ENCODE measurements around the gene GABRP. TPM values are rescaled to one million over a fixed set of nuclear protein-coding genes. Genes with fewer than 3 reads are reported as not detected.

The GABRP gene
- polyA plus RNA-seq, 1 donor (not counting 4 experiments of a cell fraction or from before 2014, with no cell fraction given), result 0.18 TPM

DNA sequence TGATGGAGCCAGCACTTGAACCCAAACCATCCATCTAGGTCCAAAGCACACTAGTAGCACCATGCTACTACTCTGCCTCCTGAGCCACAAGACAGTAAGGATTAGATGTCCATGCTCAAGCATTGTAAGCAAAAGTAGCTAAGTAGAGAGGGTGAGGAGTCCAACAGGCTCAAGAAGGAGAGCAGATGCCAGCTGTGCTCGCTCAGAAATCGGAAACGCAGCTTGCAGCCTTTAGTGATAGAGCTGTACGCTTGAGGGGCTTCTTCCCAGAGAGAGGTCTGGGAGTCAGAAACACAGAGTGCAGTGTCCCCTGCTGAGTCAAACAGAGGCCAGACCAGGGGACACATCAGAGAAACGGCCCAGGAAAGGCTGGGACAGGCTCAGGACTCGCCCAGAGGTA, 32.7 kb upstream of the GABRP start:
- peaks cover 3% of the 10 kb centered on the region for H3K4me1 ChIP-seq (ENCODE audit: control insufficient read depth, extremely low read depth, insufficient read depth, low read length)
- H3K9me1 ChIP-seq (ENCODE audit: control insufficient read depth, extremely low read depth, insufficient read depth, low read length), result no peaks in the 10 kb centered on the region
- H4K20me1 ChIP-seq (ENCODE audit: control insufficient read depth, extremely low read depth, insufficient read depth, low read length), result no peaks in the 10 kb centered on the region
- no peak overlapping the region for H3K4me2 ChIP-seq (ENCODE audit: control insufficient read depth, extremely low read depth, insufficient read depth, low read depth, low read length)
- no peaks in the 10 kb centered on the region for H3K36me3 ChIP-seq (ENCODE audit: control insufficient read depth in 2 of 2, extremely low read depth in 1 of 2, insufficient read depth in 2 of 2, low read length in 2 of 2)
- H2AFZ ChIP-seq (ENCODE audit: control insufficient read depth, low read length), result no peak overlapping the region
- no peak for FAIRE-seq
- dilution Hi-C loops (cut with MboI; ENCODE audit: extremely low pct_ligation_motif_present, low sequenced_read_pairs), result no loop called here
- no peaks in the 10 kb centered on the region for H3K27me3 ChIP-seq (ENCODE audit: control insufficient read depth, extremely low read depth, insufficient read depth, low read length)
- TF ChIP-seq, protein P1, sequence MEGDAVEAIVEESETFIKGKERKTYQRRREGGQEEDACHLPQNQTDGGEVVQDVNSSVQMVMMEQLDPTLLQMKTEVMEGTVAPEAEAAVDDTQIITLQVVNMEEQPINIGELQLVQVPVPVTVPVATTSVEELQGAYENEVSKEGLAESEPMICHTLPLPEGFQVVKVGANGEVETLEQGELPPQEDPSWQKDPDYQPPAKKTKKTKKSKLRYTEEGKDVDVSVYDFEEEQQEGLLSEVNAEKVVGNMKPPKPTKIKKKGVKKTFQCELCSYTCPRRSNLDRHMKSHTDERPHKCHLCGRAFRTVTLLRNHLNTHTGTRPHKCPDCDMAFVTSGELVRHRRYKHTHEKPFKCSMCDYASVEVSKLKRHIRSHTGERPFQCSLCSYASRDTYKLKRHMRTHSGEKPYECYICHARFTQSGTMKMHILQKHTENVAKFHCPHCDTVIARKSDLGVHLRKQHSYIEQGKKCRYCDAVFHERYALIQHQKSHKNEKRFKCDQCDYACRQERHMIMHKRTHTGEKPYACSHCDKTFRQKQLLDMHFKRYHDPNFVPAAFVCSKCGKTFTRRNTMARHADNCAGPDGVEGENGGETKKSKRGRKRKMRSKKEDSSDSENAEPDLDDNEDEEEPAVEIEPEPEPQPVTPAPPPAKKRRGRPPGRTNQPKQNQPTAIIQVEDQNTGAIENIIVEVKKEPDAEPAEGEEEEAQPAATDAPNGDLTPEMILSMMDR (optimal IDR thresholded peaks at IDR 0.05 in 1 of 3, IDR thresholded peaks at IDR 0.05 in 1 of 3, conservative IDR thresholded peaks at IDR 0.05 in 1 of 3; ENCODE audit: extremely low read depth in 1 of 3, insufficient read depth in 2 of 3, low read length in 3 of 3), result no peak
- TF ChIP-seq EZH2 (IDR thresholded peaks at IDR 0.05; ENCODE audit: low read length), result no peak
- no peak overlapping the region for H3K9ac ChIP-seq (ENCODE audit: control insufficient read depth, extremely low read depth, insufficient read depth, low read length)
- no peak overlapping the region for H3K27ac ChIP-seq (ENCODE audit: control insufficient read depth, insufficient read depth, low read length)
- no peak for DNase-seq (ENCODE audit: low read depth, low spot score)
- H3K79me2 ChIP-seq (ENCODE audit: control insufficient read depth, insufficient read depth, low read length), result no peaks in the 10 kb centered on the region
- H3K9me3 ChIP-seq (ENCODE audit: control insufficient read depth, low read depth, low read length), result no peaks in the 10 kb centered on the region
- H3K4me3 ChIP-seq (ENCODE audit: control insufficient read depth in 2 of 3, extremely low read depth in 1 of 3, insufficient read depth in 2 of 3, low read depth in 1 of 3, low read length in 3 of 3), result no peak overlapping the region

DNA sequence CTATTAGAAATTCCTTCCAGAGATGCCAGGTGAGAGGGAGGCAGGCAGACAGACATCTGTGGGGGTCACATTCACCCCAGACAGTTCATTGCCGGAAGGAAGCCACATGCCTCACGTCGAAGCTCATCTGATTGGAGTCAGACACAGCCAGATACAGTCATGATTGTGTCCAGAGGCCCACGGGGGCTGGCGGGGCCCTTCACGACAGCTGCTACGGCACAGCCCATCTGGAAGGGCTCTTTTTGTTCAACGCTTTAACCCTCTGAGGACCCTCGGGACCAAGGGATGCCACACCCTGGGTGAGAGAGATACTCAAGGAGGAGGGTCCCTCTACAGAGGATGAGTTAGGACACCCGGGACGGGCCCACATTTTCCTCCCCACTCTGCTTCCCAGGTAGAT, 31.9 kb upstream of the GABRP start:
- Histone ChIP-seq H3K27me3 (ENCODE audit: control insufficient read depth, extremely low read depth, insufficient read depth, low read length) (no peaks in the 10 kb centered on the region), H3K4me1 (ENCODE audit: control insufficient read depth, extremely low read depth, insufficient read depth, low read length) (peaks cover 3% of the 10 kb centered on the region), H3K9me3 (ENCODE audit: control insufficient read depth, low read depth, low read length) (no peaks in the 10 kb centered on the region), H3K4me2 (ENCODE audit: control insufficient read depth, extremely low read depth, insufficient read depth, low read depth, low read length) (no peak overlapping the region), H2AFZ (ENCODE audit: control insufficient read depth, low read length) (no peak overlapping the region), H3K4me3 (ENCODE audit: control insufficient read depth in 2 of 3, extremely low read depth in 1 of 3, insufficient read depth in 2 of 3, low read depth in 1 of 3, low read length in 3 of 3) (no peak overlapping the region), H3K36me3 (ENCODE audit: control insufficient read depth in 2 of 2, extremely low read depth in 1 of 2, insufficient read depth in 2 of 2, low read length in 2 of 2) (no peaks in the 10 kb centered on the region), H4K20me1 (ENCODE audit: control insufficient read depth, extremely low read depth, insufficient read depth, low read length) (no peaks in the 10 kb centered on the region), H3K27ac (ENCODE audit: control insufficient read depth, insufficient read depth, low read length) (no peak overlapping the region), H3K9ac (ENCODE audit: control insufficient read depth, extremely low read depth, insufficient read depth, low read length) (no peak overlapping the region), H3K79me2 (ENCODE audit: control insufficient read depth, insufficient read depth, low read length) (no peaks in the 10 kb centered on the region), H3K9me1 (ENCODE audit: control insufficient read depth, extremely low read depth, insufficient read depth, low read length) (no peaks in the 10 kb centered on the region)
- no peak for TF ChIP-seq EZH2 (IDR thresholded peaks at IDR 0.05; ENCODE audit: low read length)
- TF ChIP-seq, protein P1 (optimal IDR thresholded peaks at IDR 0.05 in 1 of 3, IDR thresholded peaks at IDR 0.05 in 1 of 3, conservative IDR thresholded peaks at IDR 0.05 in 1 of 3; ENCODE audit: extremely low read depth in 1 of 3, insufficient read depth in 2 of 3, low read length in 3 of 3), result no peak
- dilution Hi-C loops (cut with MboI; ENCODE audit: extremely low pct_ligation_motif_present, low sequenced_read_pairs), result no loop called here
- FAIRE-seq (no peak), DNase-seq (ENCODE audit: low read depth, low spot score) (no peak)
